PC-3 (cell line): ENCODE data around the gene RAN. TPM values are rescaled to one million over a fixed set of nuclear protein-coding genes. Genes with fewer than 3 reads are reported as not detected.

Experiments
- ATAC-seq: fragments of 200-7000 bp; cut with Tn5 transposase; 2 replicates; pipeline ENCODE4 v1.9.1; 2020; ENCODE audit warnings: mild to moderate bottlenecking, moderate library complexity
- BruUV-seq: library from RNA; stranded (reverse); fragments of 400-500 nt; replicated peaks from 2 replicates; lab custom pipeline; 2021; lab: Mats Ljungman, UMichigan
- CTCF ChIA-PET: fragments of 300-600 bp; sonication (Branson Sonifier 250); formaldehyde crosslinking; loops from one replicate; lab custom pipeline; 2022; ENCODE audit warnings: antibody characterized with exemption; lab: Charles Lee
- POLR2A ChIA-PET: fragments of 300-600 bp; sonication (Branson Sonifier 250); formaldehyde crosslinking; loops from one replicate; lab custom pipeline; 2022; ENCODE audit warnings: antibody characterized with exemption; ENCODE audit not compliant: unreplicated experiment; lab: Charles Lee
- DNase-seq: peaks from one replicate; pipeline ENCODE4 v3.0.0-alpha.2; 2015
- H2AFZ ChIP-seq: fragments of 300-600 bp; sonication (generic); 2 replicates; pipeline ENCODE4 v1.6.0; 2016; ENCODE audit warnings: antibody characterized with exemption, low read length
- H3F3A ChIP-seq: fragments of 300-600 bp; sonication (generic); one replicate; pipeline ENCODE4 v1.6.0; 2017; ENCODE audit warnings: antibody characterized with exemption, low read length, control low read depth, mild to moderate bottlenecking; ENCODE audit not compliant: unreplicated experiment
- H3K27ac ChIP-seq: fragments of 300-600 bp; sonication (generic); 2 replicates; pipeline ENCODE4 v1.5.1; 2016; ENCODE audit warnings: mild to moderate bottlenecking, low read length
- H3K27me3 ChIP-seq: fragments of 300-600 bp; sonication (generic); 2 replicates; pipeline ENCODE4 v1.6.1; 2016; ENCODE audit warnings: low read length, mixed read lengths
- H3K36me3 ChIP-seq: fragments of 300-600 bp; sonication (generic); 2 replicates; pipeline ENCODE4 v1.6.1; 2016; ENCODE audit warnings: low read depth, mixed run types, low read length, mixed read lengths
- H3K4me1 ChIP-seq: fragments of 300-600 bp; sonication (generic); 2 replicates; pipeline ENCODE4 v1.5.1; 2016; ENCODE audit warnings: low read length; ENCODE audit not compliant: insufficient read depth
- H3K4me2 ChIP-seq: fragments of 300-600 bp; sonication (generic); 2 replicates; pipeline ENCODE4 v1.6.0; 2016; ENCODE audit warnings: low read length
- H3K4me3 ChIP-seq: fragments of 300-600 bp; sonication (generic); 2 replicates; pipeline ENCODE4 v1.5.1; 2016; ENCODE audit warnings: mild to moderate bottlenecking, low read length, mixed read lengths
- H3K79me2 ChIP-seq: fragments of 300-600 bp; sonication (generic); 2 replicates; pipeline ENCODE4 v1.6.1; 2017; ENCODE audit warnings: low read length, mixed read lengths
- H3K9ac ChIP-seq: fragments of 300-600 bp; sonication (generic); 2 replicates; pipeline ENCODE4 v1.6.0; 2016; ENCODE audit warnings: mild to moderate bottlenecking, low read length
- H3K9me2 ChIP-seq: fragments of 300-600 bp; sonication (generic); replicated peaks from 2 replicates; pipeline ENCODE4 v1.6.1; 2016; ENCODE audit warnings: mixed run types, low read length, mixed read lengths
- H3K9me3 ChIP-seq: fragments of 300-600 bp; sonication (generic); 2 replicates; pipeline ENCODE4 v1.6.1; 2016; ENCODE audit warnings: low read length, mixed read lengths
- H4K20me1 ChIP-seq: fragments of 300-600 bp; sonication (generic); 2 replicates; pipeline ENCODE4 v1.6.1; 2016; ENCODE audit warnings: low read length, mixed read lengths
- EZH2 ChIP-seq: fragments of 300-600 bp; sonication (generic); IDR thresholded peaks from one replicate; pipeline ENCODE4 v1.6.1; 2017; ENCODE audit warnings: antibody characterized with exemption, mild to moderate bottlenecking, low read length; ENCODE audit not compliant: unreplicated experiment
- EZH2phosphoT487 ChIP-seq: fragments of 300-600 bp; sonication (generic); IDR thresholded peaks from 2 replicates; pipeline ENCODE4 v1.6.1; 2018; ENCODE audit warnings: mild to moderate bottlenecking, antibody characterized with exemption, low read length, borderline replicate concordance
- intact Hi-C: fragments of 100-400 bp; cut with micrococcal nuclease; formaldehyde crosslinking; loops from 2 replicates; pipeline ENCODE4 v1.9.0; 2023
- total RNA-seq: library from RNA; depleted of rRNA; stranded (reverse); fragments of >200 nt; gene quantifications from 2 replicates; pipeline ENCODE4 v1.2.3, GENCODE V29; 2014
- TF ChIP-seq, protein P1 (sequence below): fragments of 300-600 bp; sonication (generic); conservative IDR thresholded peaks from 2 replicates; pipeline ENCODE4 v1.5.1; 2017; ENCODE audit warnings: antibody characterized with exemption, low read depth, mild to moderate bottlenecking, low read length

The RAN gene
- total RNA-seq, 1 experiment from 2014 or later: 3,371 TPM

DNA sequence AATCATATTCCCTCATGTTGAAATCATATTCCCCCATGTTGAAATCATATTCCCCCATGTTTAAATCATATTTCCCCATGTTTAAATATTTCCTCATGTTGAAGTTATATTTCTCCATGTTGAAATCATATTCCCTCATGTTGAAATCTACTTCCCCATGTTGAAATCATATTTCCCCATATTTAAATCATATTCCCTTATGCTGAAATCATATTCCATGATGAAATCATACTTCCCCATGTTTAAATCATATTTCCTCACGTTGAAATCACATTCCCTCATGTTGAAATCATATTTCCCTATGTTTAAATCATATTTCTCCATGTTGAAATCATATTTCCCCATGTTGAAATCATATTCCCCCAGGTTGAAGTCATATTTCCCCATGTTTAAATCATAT lies 47.2 kb downstream of the RAN start:
- no peak overlapping the region for H3K4me2 ChIP-seq
- no peaks in the 10 kb centered on the region for H3K9me3 ChIP-seq
- no peaks in the 10 kb centered on the region for H4K20me1 ChIP-seq
- ChIA-PET CTCF (no interaction called here), POLR2A (no interaction called here)
- intact Hi-C loops: no loop called here
- no peak overlapping the region for H3K27ac ChIP-seq
- H3K4me1 ChIP-seq: no peaks in the 10 kb centered on the region
- no TSS peak for BruUV-seq
- peaks cover 99% of the 10 kb centered on the region for H3K27me3 ChIP-seq
- ATAC-seq: no peak
- DNase-seq: no peak
- H3K4me3 ChIP-seq: no peak overlapping the region
- TF ChIP-seq EZH2 (no peak), EZH2phosphoT487 (no peak)
- TF ChIP-seq, protein P1, sequence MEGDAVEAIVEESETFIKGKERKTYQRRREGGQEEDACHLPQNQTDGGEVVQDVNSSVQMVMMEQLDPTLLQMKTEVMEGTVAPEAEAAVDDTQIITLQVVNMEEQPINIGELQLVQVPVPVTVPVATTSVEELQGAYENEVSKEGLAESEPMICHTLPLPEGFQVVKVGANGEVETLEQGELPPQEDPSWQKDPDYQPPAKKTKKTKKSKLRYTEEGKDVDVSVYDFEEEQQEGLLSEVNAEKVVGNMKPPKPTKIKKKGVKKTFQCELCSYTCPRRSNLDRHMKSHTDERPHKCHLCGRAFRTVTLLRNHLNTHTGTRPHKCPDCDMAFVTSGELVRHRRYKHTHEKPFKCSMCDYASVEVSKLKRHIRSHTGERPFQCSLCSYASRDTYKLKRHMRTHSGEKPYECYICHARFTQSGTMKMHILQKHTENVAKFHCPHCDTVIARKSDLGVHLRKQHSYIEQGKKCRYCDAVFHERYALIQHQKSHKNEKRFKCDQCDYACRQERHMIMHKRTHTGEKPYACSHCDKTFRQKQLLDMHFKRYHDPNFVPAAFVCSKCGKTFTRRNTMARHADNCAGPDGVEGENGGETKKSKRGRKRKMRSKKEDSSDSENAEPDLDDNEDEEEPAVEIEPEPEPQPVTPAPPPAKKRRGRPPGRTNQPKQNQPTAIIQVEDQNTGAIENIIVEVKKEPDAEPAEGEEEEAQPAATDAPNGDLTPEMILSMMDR: no peak
- H2AFZ ChIP-seq: no peak overlapping the region
- no peaks in the 10 kb centered on the region for H3F3A ChIP-seq
- H3K9ac ChIP-seq: no peak overlapping the region
- no peaks in the 10 kb centered on the region for H3K9me2 ChIP-seq
- no peaks in the 10 kb centered on the region for H3K36me3 ChIP-seq
- H3K79me2 ChIP-seq: no peaks in the 10 kb centered on the region

GRCh38 chr12:130920119-130920703 lies 48.3 kb downstream of the RAN start:
- Histone ChIP-seq H3K36me3 (no peaks in the 10 kb centered on the region), H3K4me1 (no peaks in the 10 kb centered on the region), H3K27me3 (peaks cover 97% of the 10 kb centered on the region), H3K9me3 (no peaks in the 10 kb centered on the region), H3K79me2 (no peaks in the 10 kb centered on the region), H3K9ac (no peak overlapping the region), H2AFZ (no peak overlapping the region), H3K9me2 (no peaks in the 10 kb centered on the region), H3K4me2 (no peak overlapping the region), H3K27ac (no peak overlapping the region), H3K4me3 (no peak overlapping the region), H4K20me1 (no peaks in the 10 kb centered on the region), H3F3A (no peaks in the 10 kb centered on the region)
- intact Hi-C loops: no loop called here
- ChIA-PET POLR2A (no interaction called here), CTCF (no interaction called here)
- ATAC-seq (no peak), DNase-seq (no peak)
- BruUV-seq: no TSS peak
- no peak for TF ChIP-seq EZH2phosphoT487
- no peak for TF ChIP-seq EZH2
- TF ChIP-seq, protein P1: no peak

GRCh38 chr12:130920723-130921381 lies 49.0 kb downstream of the RAN start:
- Histone ChIP-seq H3F3A (no peaks in the 10 kb centered on the region), H3K27ac (no peak overlapping the region), H3K27me3 (peaks cover 98% of the 10 kb centered on the region), H3K9me3 (no peaks in the 10 kb centered on the region), H2AFZ (no peak overlapping the region), H3K36me3 (no peaks in the 10 kb centered on the region), H3K4me2 (no peak overlapping the region), H3K9me2 (no peaks in the 10 kb centered on the region), H3K4me3 (no peak overlapping the region), H3K9ac (no peak overlapping the region), H3K79me2 (no peaks in the 10 kb centered on the region), H3K4me1 (no peaks in the 10 kb centered on the region), H4K20me1 (no peaks in the 10 kb centered on the region)
- no peak for DNase-seq
- TF ChIP-seq, protein P1: no peak
- TF ChIP-seq EZH2 (no peak), EZH2phosphoT487 (no peak)
- intact Hi-C loops: no loop called here
- ChIA-PET POLR2A (no interaction called here), CTCF (no interaction called here)
- no TSS peak for BruUV-seq
- ATAC-seq: no peak
